GM12878 (cell line): ENCODE results near the gene ATRNL1. TPM values are rescaled to one million over a fixed set of nuclear protein-coding genes. Genes with fewer than 3 reads are reported as not detected.

Experiments used
- ATAC-seq: fragments of 200-7000 bp; cut with Tn5 transposase; 3 replicates; pipeline ENCODE4 v1.9.1; 2020; ENCODE audit warnings: mild to moderate bottlenecking, moderate library complexity
- BruUV-seq: library from RNA; stranded (reverse); fragments of 400-500 nt; replicated peaks from 2 replicates; lab custom pipeline; 2021; lab: Mats Ljungman, UMichigan
- CTCF ChIA-PET: fragments of 300-600 bp; sonication (Branson Sonifier 250); formaldehyde crosslinking; extraction: SDS; loops from one replicate; lab custom pipeline; 2021; ENCODE audit warnings: inconsistent platforms; lab: Yijun Ruan, JAX
- POLR2A ChIA-PET: fragments of 350-600 bp; formaldehyde crosslinking; extraction: SDS; loops from one replicate; lab custom pipeline; 2021; ENCODE audit warnings: inconsistent platforms; lab: Charles Lee
- RAD21 ChIA-PET: fragments of 300-600 bp; sonication (Branson Sonifier 250); formaldehyde crosslinking; loops from one replicate; lab custom pipeline; 2023; ENCODE audit warnings: antibody characterized with exemption; ENCODE audit not compliant: unreplicated experiment; lab: Charles Lee
- SMC1A ChIA-PET: fragments of 300-600 bp; sonication (Branson Sonifier 250); formaldehyde crosslinking; loops from one replicate; lab custom pipeline; 2023; ENCODE audit not compliant: unreplicated experiment, uncharacterized antibody; lab: Charles Lee
- DNase-seq: peaks from one replicate; pipeline ENCODE4 v3.0.0-alpha.2; 2011; ENCODE audit warnings: low read depth, low spot score
- FAIRE-seq: peaks from 3 replicates; lab custom pipeline; 2011; peaks lifted over from hg19 to GRCh38; lab: Jason Lieb, UNC
- H2AFZ ChIP-seq: 2 replicates; pipeline ENCODE4 v1.6.0; 2011; ENCODE audit warnings: low read depth, low read length, control low read depth; ENCODE audit not compliant: control insufficient read depth
- H3K27ac ChIP-seq: 2 replicates; pipeline ENCODE4 v1.5.1; 2011; ENCODE audit warnings: control low read depth; ENCODE audit not compliant: control insufficient read depth, insufficient read depth
- H3K27me3 ChIP-seq, 2 experiments: replicated peaks in 1 of 2; 2 replicates each; pipeline versions ENCODE4 v1.6.0 to v1.6.1; 2011; ENCODE audit warnings: low read length in 1 of 2; ENCODE audit not compliant: control insufficient read depth in 2 of 2, insufficient read depth in 2 of 2
- H3K36me3 ChIP-seq, 2 experiments: 2 replicates each; pipeline ENCODE4 v1.5.1; 2011; ENCODE audit warnings: low read length in 1 of 2; ENCODE audit not compliant: control insufficient read depth in 2 of 2, insufficient read depth in 2 of 2
- H3K4me1 ChIP-seq: 2 replicates; pipeline ENCODE4 v1.6.1; 2011; ENCODE audit warnings: mild to moderate bottlenecking, low read length, moderate library complexity, mixed read lengths; ENCODE audit not compliant: control insufficient read depth, insufficient read depth
- H3K4me2 ChIP-seq: 2 replicates; pipeline ENCODE4 v1.6.0; 2011; ENCODE audit warnings: control low read depth; ENCODE audit not compliant: control insufficient read depth, insufficient read depth
- H3K4me3 ChIP-seq: fragments of 200-600 bp; sonication (generic); 2 replicates; pipeline ENCODE4 v1.5.1; 2016
- H3K79me2 ChIP-seq: 2 replicates; pipeline ENCODE4 v1.6.0; 2011; ENCODE audit warnings: low read length; ENCODE audit not compliant: control insufficient read depth, insufficient read depth
- H3K9ac ChIP-seq: 2 replicates; pipeline ENCODE4 v1.8.0; 2011; ENCODE audit warnings: low read length, control low read depth, mixed read lengths; ENCODE audit not compliant: control insufficient read depth, insufficient read depth
- H3K9me3 ChIP-seq: replicated peaks from 3 replicates; pipeline ENCODE4 v1.5.1; 2011; ENCODE audit warnings: mild to moderate bottlenecking, low read length; ENCODE audit not compliant: control insufficient read depth, insufficient read depth
- H4K20me1 ChIP-seq: 2 replicates; pipeline ENCODE4 v1.6.0; 2011; ENCODE audit not compliant: control insufficient read depth, insufficient read depth
- ATF3 ChIP-seq: IDR thresholded peaks from 2 replicates; pipeline ENCODE4 v1.6.1; 2011; ENCODE audit warnings: low read depth, mild to moderate bottlenecking, low read length, moderate library complexity, borderline replicate concordance; ENCODE audit errors: extremely low read depth
- BHLHE40 ChIP-seq, 2 experiments: fragments of 450-650 bp in 1 of 2; IDR thresholded peaks; 2 replicates each; pipeline ENCODE4 v1.6.1; 2011 to 2017; ENCODE audit warnings: low read depth in 2 of 2, borderline replicate concordance in 1 of 2, improper control_type of control experiment in 1 of 2, low read length in 1 of 2, mild to moderate bottlenecking in 1 of 2
- BRCA1 ChIP-seq: IDR thresholded peaks from 2 replicates; pipeline ENCODE4 v1.6.1; 2011; ENCODE audit warnings: low read depth, low read length, improper control_type of control experiment
- EGR1 ChIP-seq, 2 experiments: IDR thresholded peaks; 1 replicate in 1 of 2; 2 replicates in 1 of 2; pipeline ENCODE4 v1.6.1; 2011 to 2012; ENCODE audit warnings: low read depth in 2 of 2, low read length in 2 of 2, borderline replicate concordance in 1 of 2, mild to moderate bottlenecking in 1 of 2, moderate library complexity in 1 of 2
- ELK1 ChIP-seq: IDR thresholded peaks from 2 replicates; pipeline ENCODE4 v1.6.1; 2012; ENCODE audit warnings: low read depth, low read length, improper control_type of control experiment
- EZH2 ChIP-seq: IDR thresholded peaks from 2 replicates; pipeline ENCODE4 v1.6.1; 2012; ENCODE audit warnings: low read depth, mild to moderate bottlenecking, control low read depth, inconsistent platforms, low read length, borderline replicate concordance; ENCODE audit not compliant: control insufficient read depth
- IRF3 ChIP-seq: fragments of 450-650 bp; IDR thresholded peaks from 2 replicates; pipeline ENCODE4 v1.6.1; 2014; ENCODE audit warnings: mild to moderate bottlenecking
- IRF4 ChIP-seq: IDR thresholded peaks from 2 replicates; pipeline ENCODE4 v1.6.1; 2011; ENCODE audit warnings: low read depth, low read length
- JUNB ChIP-seq: IDR thresholded peaks from 2 replicates; pipeline ENCODE4 v1.6.1; 2016; ENCODE audit warnings: antibody characterized with exemption, mild to moderate bottlenecking
- MYC ChIP-seq: IDR thresholded peaks from 2 replicates; pipeline ENCODE4 v1.6.1; 2011; ENCODE audit warnings: mild to moderate bottlenecking, low read length, moderate library complexity, inconsistent platforms; ENCODE audit not compliant: insufficient read depth, insufficient replicate concordance, insufficient read length, severe bottlenecking
- PAX8 ChIP-seq: fragments of 450-650 bp; IDR thresholded peaks from 2 replicates; pipeline ENCODE4 v1.6.1; 2017; ENCODE audit warnings: mild to moderate bottlenecking, moderate library complexity
- RELB ChIP-seq: fragments of 450-650 bp; IDR thresholded peaks from 2 replicates; pipeline ENCODE4 v1.6.1; 2017; ENCODE audit warnings: low read depth, mild to moderate bottlenecking, moderate library complexity
- SMC3 ChIP-seq: IDR thresholded peaks from 2 replicates; pipeline ENCODE4 v1.6.1; 2011; ENCODE audit warnings: low read length, improper control_type of control experiment, borderline replicate concordance
- ZSCAN29 ChIP-seq: fragments of 450-650 bp; IDR thresholded peaks from 2 replicates; pipeline ENCODE4 v1.6.1; 2017; ENCODE audit warnings: mild to moderate bottlenecking, moderate library complexity
- WGBS: methylation state at CpG from one replicate; pipeline ENCODE4 v1.1.6; 2016; ENCODE audit warnings: low lambda C conversion rate; ENCODE audit not compliant: insufficient replicate concordance, insufficient coverage; ENCODE audit errors: missing lambda C conversion rate; 5-methylcytosine and 5-hydroxymethylcytosine counted together
- in situ Hi-C: fragments of 300-500 bp; cut with MboI; formaldehyde crosslinking; loops from 9 replicates; pipeline ENCODE4 v1.14.3; 2018; ENCODE audit warnings: mixed read lengths
- intact Hi-C: fragments of 100-400 bp; cut with micrococcal nuclease; formaldehyde crosslinking; loops from one replicate; pipeline ENCODE4 v1.14.2; 2022; ENCODE audit not compliant: unreplicated experiment
- polyA plus RNA-seq, 11 experiments: library from polyadenylated mRNA; depleted of rRNA in 4 of 11; unstranded in 6 of 11; stranded (reverse) in 5 of 11; fragments of >200 nt; fragmentation: Nextera tagmentation in 4 of 11; fragmentation: Illumina TruSeq in 1 of 11; extraction: Ambion mirVana in 4 of 11; extraction: Trizol in 1 of 11; gene quantifications; 1 replicate in 1 of 11; 2 replicates in 10 of 11; pipeline versions ENCODE4 v1.2.1 to v1.2.3, GENCODE V29; 2011 to 2016; ENCODE audit warnings: inconsistent platforms in 2 of 11, missing spikeins in 2 of 11, low read depth in 1 of 11
- total RNA-seq, 4 experiments: library from RNA; depleted of rRNA in 3 of 4; stranded (reverse); fragments of >200 nt in 3 of 4; fragmentation: Illumina TruSeq in 1 of 4; extraction: Trizol in 1 of 4; gene quantifications; 2 replicates each; pipeline versions ENCODE4 v1.2.1 to v1.2.3, GENCODE V29; 2013 to 2021

The ATRNL1 gene
- total and polyA plus RNA-seq, 10 of the 15 experiments (the other 5 are each of a cell fraction or from before 2014, with no cell fraction given) = 0.03 to 1.4 (median 0.34) TPM

GRCh38 chr10:115972426-115972825, 879.3 kb downstream of the ATRNL1 start:
- H2AFZ ChIP-seq = no peak overlapping the region
- no peak for TF ChIP-seq ATF3
- TF ChIP-seq SMC3 = no peak
- TF ChIP-seq MYC = no peak
- no peak for TF ChIP-seq BRCA1
- TF ChIP-seq IRF4 = no peak
- TF ChIP-seq JUNB = no peak
- no peak for TF ChIP-seq PAX8
- no peak for TF ChIP-seq ELK1
- TF ChIP-seq BHLHE40 (IDR thresholded peaks at IDR 0.05; ENCODE audit: borderline replicate concordance in 1 of 2, low read depth in 2 of 2, low read length in 1 of 2) = no peak
- TF ChIP-seq EGR1 (IDR thresholded peaks at IDR 0.05; ENCODE audit: borderline replicate concordance in 1 of 2, low read depth in 2 of 2, low read length in 2 of 2) = no peak
- TF ChIP-seq ZSCAN29 = no peak
- no peak for TF ChIP-seq EZH2
- no peak for TF ChIP-seq IRF3
- no peak for TF ChIP-seq RELB
- CTCF ChIA-PET = no interaction called here
- H3K9me3 ChIP-seq = no peaks in the 10 kb centered on the region
- H3K4me2 ChIP-seq = no peak overlapping the region
- no TSS peak for BruUV-seq
- no peak overlapping the region for H3K9ac ChIP-seq
- RAD21 ChIA-PET = no interaction called here
- H3K36me3 ChIP-seq = no peaks in the 10 kb centered on the region
- DNase-seq (no peak), FAIRE-seq (no peak), ATAC-seq (no peak)
- H3K79me2 ChIP-seq = no peaks in the 10 kb centered on the region
- H4K20me1 ChIP-seq = no peaks in the 10 kb centered on the region
- H3K27me3 ChIP-seq = no peaks in the 10 kb centered on the region
- SMC1A ChIA-PET = no interaction called here
- in situ Hi-C loops = no loop called here
- 37% methylated on average over 11 of the region's 11 CpGs for WGBS
- POLR2A ChIA-PET = no interaction called here
- no peak overlapping the region for H3K27ac ChIP-seq
- no peaks in the 10 kb centered on the region for H3K4me1 ChIP-seq
- H3K4me3 ChIP-seq = no peak overlapping the region
- intact Hi-C loops = no loop called here
